Left hindlimb (tissue), 1 donor: Measurements from ENCODE around the gene KCMF1.
A peak's percentile ranks its signal among the peaks of the same experiment; 100 is the strongest.

Experiments
- DNase-seq: peaks from one replicate; pipeline ENCODE4 v3.0.0-alpha.2; 2018

KCMF1 gene

GRCh38 chr2:84956334-84957297 is 14.3 kb upstream of the KCMF1 start:
- DNase-seq: no peak

- DNase-seq: no peak
Measured at GRCh38 chr2:84957771-84958134, 13.2 kb upstream of the KCMF1 start.

- DNase-seq: peak; percentile 58
Measured at GRCh38 chr2:84958135-84959059, 12.6 kb upstream of the KCMF1 start.

- no peak for DNase-seq
Measured at GRCh38 chr2:84959095-84959565, 11.8 kb upstream of the KCMF1 start.

DNA sequence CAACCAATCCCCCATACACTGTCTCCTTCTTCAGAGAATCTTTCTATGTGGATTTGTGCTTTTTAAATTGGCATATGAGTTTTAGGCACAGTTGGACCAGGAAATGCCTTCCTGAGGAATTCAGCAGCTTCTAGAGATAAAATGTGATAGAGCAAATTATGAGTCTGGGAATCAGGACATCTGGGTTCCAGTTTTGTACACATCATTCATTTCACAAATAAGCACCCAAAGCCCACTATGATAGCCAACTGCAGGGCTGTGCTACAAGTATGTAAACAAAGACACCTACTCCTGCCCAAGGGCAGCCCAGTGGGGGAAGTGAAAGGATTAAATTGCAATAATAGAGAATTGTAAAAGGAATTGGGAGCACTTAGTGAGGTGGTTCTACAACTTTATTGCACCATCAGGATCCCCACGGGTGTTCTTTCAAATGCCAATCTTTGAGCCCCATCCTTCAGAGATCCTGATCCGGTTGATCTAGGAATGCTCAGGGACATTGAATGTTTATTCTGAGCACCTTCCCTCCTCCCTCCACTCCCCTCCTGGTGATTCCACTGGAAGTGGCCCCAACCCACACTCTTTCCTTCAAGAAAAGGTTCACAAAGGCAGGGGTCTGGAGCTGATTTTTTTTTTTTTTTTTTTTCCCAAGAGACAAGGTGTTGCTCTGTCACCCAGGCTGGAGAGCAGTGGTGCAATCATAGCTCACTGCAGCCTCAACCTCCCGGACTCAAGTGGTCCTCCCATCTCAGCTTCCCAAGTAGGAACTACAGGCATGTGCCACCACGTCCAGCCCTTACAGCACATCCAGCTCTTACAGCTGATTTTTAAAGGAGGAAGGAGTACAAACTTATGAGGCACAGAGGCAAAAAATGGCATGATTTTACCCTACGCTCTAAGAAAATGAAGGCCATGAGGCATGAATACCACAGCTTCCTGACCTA is 11.1 kb upstream of the KCMF1 start:
- no peak for DNase-seq

GRCh38 chr2:84962917-84963316 is 8.0 kb upstream of the KCMF1 start:
- no peak for DNase-seq

DNA sequence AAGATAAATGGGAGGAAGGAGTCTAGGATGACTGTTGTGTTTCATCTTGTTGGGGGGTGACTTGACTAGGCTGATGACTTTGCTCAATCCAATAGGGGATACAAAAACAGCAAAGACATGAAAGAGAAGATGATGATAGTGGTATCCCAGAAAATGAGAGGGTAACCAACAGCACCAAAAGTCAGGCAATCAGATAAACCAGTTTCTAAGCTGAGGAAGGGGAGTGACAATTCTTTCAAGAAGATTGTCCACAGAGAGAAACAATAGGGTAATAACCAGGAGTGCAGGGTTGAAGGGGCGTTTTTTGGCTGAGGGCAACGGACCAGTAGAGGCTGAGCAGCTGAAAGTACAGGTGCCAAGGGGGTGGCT is 7.7 kb upstream of the KCMF1 start:
- no peak for DNase-seq

- no peak for DNase-seq
Measured at GRCh38 chr2:84963692-84964405, 7.1 kb upstream of the KCMF1 start.

DNA sequence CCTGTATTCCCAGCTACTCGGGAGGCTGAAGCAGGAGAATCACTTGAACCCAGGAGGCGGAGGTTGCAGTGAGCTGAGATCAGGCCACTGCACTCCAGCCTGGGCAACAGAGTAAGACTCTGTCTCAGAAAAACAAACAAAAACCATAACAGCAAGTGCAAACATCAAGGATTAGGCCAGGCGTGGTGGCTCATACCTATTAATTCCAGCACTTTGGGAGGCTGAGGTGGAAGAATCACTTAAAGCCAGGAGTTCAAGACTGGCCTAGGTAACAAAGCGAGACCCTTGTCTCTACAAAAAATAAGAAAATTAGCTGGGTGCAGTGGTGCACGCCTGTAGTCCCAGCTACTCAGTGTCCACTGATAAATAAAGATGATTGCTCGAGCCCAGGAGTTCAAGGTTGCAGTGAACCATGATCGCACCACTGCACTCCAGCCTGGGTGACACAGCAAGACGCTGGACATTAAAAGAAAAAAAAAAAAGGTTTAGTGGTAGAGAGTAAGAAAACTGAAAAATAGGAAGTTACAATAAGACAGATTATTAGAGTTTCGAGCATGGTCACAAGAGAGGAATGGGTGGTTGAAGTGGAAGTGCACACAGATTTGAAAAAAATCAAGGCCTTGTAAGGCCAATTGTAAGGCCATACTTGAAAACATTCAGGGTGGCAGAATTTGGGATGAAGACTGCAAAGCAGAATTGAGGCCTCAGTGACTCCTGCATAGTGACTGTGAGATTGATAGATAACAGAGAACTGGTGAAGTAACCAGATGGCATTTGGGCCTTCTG is 6.4 kb upstream of the KCMF1 start:
- DNase-seq: no peak

- no peak for DNase-seq
Measured at GRCh38 chr2:84965192-84965516, 5.8 kb upstream of the KCMF1 start.

DNA sequence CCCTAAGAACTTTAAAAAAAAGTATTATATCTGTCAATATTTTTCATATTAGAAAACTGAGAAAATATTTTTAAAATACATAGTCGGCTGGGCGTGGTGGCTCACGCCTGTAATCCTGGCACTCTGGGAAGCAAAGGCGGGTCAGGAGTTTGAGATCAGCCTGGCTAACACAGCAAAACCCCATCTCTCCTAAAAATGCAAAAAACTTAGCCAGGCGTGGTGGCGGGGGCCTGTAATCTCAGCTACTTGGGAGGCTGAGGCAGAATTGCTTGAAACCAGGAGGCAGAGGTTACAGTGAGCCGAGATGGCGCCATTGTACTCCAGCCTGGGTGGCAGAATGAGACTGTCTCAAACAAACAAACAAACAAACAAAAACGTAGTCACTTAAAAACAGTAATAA is 5.1 kb upstream of the KCMF1 start:
- no peak for DNase-seq

DNA sequence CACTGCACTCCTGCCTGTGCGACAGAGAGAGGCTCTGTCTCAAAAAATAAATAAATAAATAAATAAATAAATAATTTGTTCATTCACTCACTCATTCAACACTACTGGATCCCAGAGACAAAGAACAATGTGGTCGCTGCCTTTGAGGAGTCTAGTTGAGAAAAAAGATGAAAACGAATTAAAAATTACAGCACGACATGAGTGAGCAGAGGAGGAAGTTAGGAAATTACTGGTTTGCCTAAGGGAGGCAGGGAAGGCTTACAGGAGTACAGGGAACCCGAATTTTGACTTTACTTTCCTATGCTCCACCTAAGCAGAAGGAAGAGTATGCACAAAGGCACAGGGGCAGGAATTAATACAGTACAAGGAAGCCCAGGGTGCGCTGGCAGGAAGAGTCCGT is 4.2 kb upstream of the KCMF1 start:
- DNase-seq: no peak

DNA sequence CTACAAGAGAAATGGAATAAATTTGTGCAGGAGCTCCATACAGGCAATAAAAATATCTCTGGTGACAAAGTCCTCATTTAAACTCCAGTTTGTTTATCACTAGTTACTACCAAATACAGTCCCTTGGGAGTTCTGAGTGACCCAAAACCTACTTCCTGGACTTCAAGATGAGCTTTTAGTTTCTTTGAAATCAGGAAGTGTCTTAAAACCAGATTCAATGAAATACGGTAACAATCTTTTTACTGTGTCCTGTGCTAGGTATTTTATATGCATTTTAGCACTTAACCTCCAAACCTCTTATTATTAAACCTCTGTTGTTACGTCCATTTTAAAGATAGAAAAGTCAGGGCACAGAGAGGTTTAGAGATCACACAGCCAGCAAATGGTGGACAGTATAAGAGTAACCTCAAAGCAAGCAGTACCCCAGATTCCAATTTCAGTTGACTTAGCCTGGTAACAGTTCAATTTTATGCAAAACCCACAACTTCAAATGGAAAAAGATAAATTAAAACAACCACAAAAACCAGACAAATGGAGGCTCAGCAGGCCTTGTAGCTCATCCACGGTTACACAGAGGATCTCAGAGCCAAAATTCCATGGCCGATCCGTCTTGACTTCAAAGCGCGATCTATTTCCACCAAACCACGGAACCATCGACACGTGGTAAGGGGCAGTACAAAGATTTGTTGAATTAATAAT is 1.3 kb upstream of the KCMF1 start:
- peak; percentile 40 for DNase-seq

GRCh38 chr2:84970210-84970867 is 622 bp upstream of the KCMF1 start:
- peak; percentile 77 for DNase-seq

DNA sequence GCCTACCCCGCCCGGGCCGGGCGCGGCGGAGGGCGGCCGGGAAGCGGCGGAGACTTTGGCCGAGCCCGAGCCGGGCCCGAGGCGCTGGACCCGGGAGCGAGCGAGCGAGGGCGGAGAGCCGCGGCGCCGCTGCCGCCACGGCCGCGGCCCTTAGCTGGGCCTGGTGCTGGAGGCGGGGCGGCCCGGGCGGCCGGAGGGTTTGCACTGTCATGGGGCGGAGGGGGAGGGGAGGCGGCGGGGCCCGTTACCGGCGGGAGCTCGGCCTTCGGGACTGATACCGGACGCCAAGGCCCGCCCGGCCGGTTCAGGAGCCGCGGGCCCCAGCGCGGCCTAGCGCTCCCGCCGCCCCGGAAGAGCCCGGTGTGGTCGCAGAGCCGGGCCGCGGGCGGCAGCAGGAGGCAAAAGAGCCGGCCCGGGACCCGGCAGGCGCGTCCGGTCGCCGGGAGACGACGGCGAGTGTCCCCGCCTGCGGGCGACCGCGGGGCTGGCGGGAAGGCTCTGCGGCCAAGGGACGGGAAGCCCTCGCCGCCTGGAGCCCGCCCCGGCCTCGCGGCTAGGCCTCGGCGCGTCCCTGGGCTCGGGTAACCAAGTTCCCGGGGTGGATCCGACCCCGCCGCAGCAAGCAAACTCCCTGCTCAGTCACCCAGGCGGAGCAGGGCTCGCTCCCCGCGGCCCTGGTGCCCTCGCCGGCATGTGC is 697 bp downstream of the KCMF1 start:
- DNase-seq: peak; percentile 72

- DNase-seq: no peak
Measured at GRCh38 chr2:84972207-84972783, 1.3 kb downstream of the KCMF1 start.

GRCh38 chr2:84972932-84973331 is 2.0 kb downstream of the KCMF1 start:
- DNase-seq: no peak

DNA sequence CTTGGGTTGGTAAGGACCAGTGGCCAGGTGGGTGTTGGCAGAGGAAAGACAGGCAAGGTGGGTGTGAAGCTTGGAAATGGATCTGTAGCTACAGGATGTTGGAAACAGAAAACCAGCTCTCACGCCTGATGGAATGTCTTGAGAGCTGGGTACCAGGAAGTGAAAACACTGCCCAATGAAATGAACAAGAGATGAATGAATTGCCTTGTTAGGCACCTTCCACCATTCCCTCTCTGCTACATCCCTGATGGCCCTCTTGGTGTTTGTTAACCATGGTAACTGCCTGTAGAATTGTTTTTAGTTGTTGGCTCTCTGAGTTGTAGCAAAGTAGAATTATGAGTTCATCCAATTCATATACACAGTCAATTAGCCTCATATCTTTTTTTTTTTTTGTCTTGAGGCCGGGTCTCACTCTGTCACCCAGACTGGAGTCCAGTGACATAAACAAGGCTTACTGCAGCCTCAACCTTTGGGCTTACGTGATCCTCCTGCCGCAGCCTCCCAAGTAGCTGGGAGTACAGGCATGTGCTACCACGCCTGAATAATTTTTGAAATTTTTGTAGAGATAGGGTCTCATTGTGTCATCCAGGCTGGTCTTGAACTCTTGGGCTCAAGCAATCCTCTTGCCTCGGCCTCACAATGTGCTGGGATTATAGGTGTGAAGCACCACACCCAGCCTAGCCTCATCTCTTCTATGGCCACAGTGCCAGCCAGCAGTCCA is 9.5 kb downstream of the KCMF1 start:
- no peak for DNase-seq
